BLaER1 treated with 17β-estradiol and CSF1 and Interleukin-3, amounts not matched to agents 10 nM and 100 nM (cell line): ENCODE data around the gene DDR2.

ENCODE experiments used
- H3K27ac ChIP-seq, 11 experiments: shearing (Covaris generic); formaldehyde crosslinking; 2 replicates each; pipeline ENCODE4 v1.8.1; 2022
- H3K27me3 ChIP-seq, 11 experiments: shearing (Covaris generic); formaldehyde crosslinking; 2 replicates each; pipeline ENCODE4 v1.8.1; 2022
- H3K36me3 ChIP-seq, 11 experiments: shearing (Covaris generic); formaldehyde crosslinking; 2 replicates each; pipeline ENCODE4 v1.8.1; 2022
- H3K4me1 ChIP-seq, 10 experiments: shearing (Covaris generic); formaldehyde crosslinking; 2 replicates each; pipeline ENCODE4 v1.8.1; 2022
- H3K4me2 ChIP-seq, 11 experiments: shearing (Covaris generic); formaldehyde crosslinking; 2 replicates each; pipeline ENCODE4 v1.8.1; 2022
- H3K4me3 ChIP-seq, 10 experiments: shearing (Covaris generic); formaldehyde crosslinking; 2 replicates each; pipeline ENCODE4 v1.8.1; 2022
- H3K9ac ChIP-seq, 11 experiments: shearing (Covaris generic); formaldehyde crosslinking; 2 replicates each; pipeline ENCODE4 v1.8.1; 2022
- H3K9me3 ChIP-seq, 11 experiments: shearing (Covaris generic); formaldehyde crosslinking; replicated peaks in 1 of 11; 2 replicates each; pipeline ENCODE4 v1.8.1; 2022
- H4K20me1 ChIP-seq, 11 experiments: shearing (Covaris generic); formaldehyde crosslinking; 2 replicates each; pipeline ENCODE4 v1.8.1; 2022
- Cebpa-rat ChIP-seq, 11 experiments: shearing (Covaris generic); IDR thresholded peaks; 2 replicates each; pipeline ENCODE4 v1.8.1; 2022

The DDR2 gene

GRCh38 chr1:162641114-162641513 is 8.8 kb downstream of the DDR2 start:
- no peaks in the 10 kb centered on the region for H4K20me1 ChIP-seq
- H3K4me1 ChIP-seq: no peaks in the 10 kb centered on the region
- no peak overlapping the region for H3K4me3 ChIP-seq
- H3K27ac ChIP-seq: no peak overlapping the region
- no peak for TF ChIP-seq Cebpa-rat (IDR thresholded peaks at IDR 0.05)
- no peaks in the 10 kb centered on the region for H3K27me3 ChIP-seq
- no peaks in the 10 kb centered on the region for H3K36me3 ChIP-seq
- no peak overlapping the region for H3K9ac ChIP-seq
- no peaks in the 10 kb centered on the region for H3K9me3 ChIP-seq
- H3K4me2 ChIP-seq: no peak overlapping the region

- Histone ChIP-seq H3K4me3 (no peak overlapping the region), H3K9ac (no peak overlapping the region), H3K9me3 (no peaks in the 10 kb centered on the region), H3K36me3 (no peaks in the 10 kb centered on the region), H3K4me1 (no peaks in the 10 kb centered on the region), H3K4me2 (no peak overlapping the region), H3K27me3 (no peaks in the 10 kb centered on the region), H3K27ac (no peak overlapping the region), H4K20me1 (no peaks in the 10 kb centered on the region)
- no peak for TF ChIP-seq Cebpa-rat (IDR thresholded peaks at IDR 0.05)
These were observed 12.7 kb downstream of the DDR2 start for GRCh38 chr1:162644986-162645314.

GRCh38 chr1:162645666-162646065 is 13.4 kb downstream of the DDR2 start:
- no peak overlapping the region for H3K27ac ChIP-seq
- no peak overlapping the region for H3K4me2 ChIP-seq
- no peaks in the 10 kb centered on the region for H3K4me1 ChIP-seq
- H3K4me3 ChIP-seq: no peak overlapping the region
- H3K27me3 ChIP-seq: no peaks in the 10 kb centered on the region
- TF ChIP-seq Cebpa-rat (IDR thresholded peaks at IDR 0.05): no peak
- no peak overlapping the region for H3K9ac ChIP-seq
- H4K20me1 ChIP-seq: no peaks in the 10 kb centered on the region
- H3K9me3 ChIP-seq: no peaks in the 10 kb centered on the region
- no peaks in the 10 kb centered on the region for H3K36me3 ChIP-seq

- TF ChIP-seq Cebpa-rat (IDR thresholded peaks at IDR 0.05): no peak
These were observed 17.3 kb downstream of the DDR2 start for GRCh38 chr1:162649583-162649982.

GRCh38 chr1:162654915-162655620 is 22.8 kb downstream of the DDR2 start:
- H3K4me3 ChIP-seq: no peak overlapping the region
- no peaks in the 10 kb centered on the region for H3K27me3 ChIP-seq
- H3K36me3 ChIP-seq: no peaks in the 10 kb centered on the region
- H3K9ac ChIP-seq: no peak overlapping the region
- H3K9me3 ChIP-seq: no peaks in the 10 kb centered on the region
- no peak overlapping the region for H3K4me2 ChIP-seq
- no peaks in the 10 kb centered on the region for H4K20me1 ChIP-seq
- no peak for TF ChIP-seq Cebpa-rat (IDR thresholded peaks at IDR 0.05)
- H3K27ac ChIP-seq: no peak overlapping the region
- peaks cover 0 to 6% (median 0%) of the 10 kb centered on the region in 10 experiments; a peak in 3 of 20 replicates for H3K4me1 ChIP-seq

More at GRCh38 chr1:162649583-162649982, 17.3 kb downstream of the DDR2 start:
- H3K4me2 ChIP-seq: no peak overlapping the region
- H3K36me3 ChIP-seq: no peaks in the 10 kb centered on the region
- no peaks in the 10 kb centered on the region for H3K4me1 ChIP-seq
- no peaks in the 10 kb centered on the region for H3K9me3 ChIP-seq
- H4K20me1 ChIP-seq: no peaks in the 10 kb centered on the region
- no peak overlapping the region for H3K27ac ChIP-seq
- no peaks in the 10 kb centered on the region for H3K27me3 ChIP-seq
- no peak overlapping the region for H3K9ac ChIP-seq
- no peak overlapping the region for H3K4me3 ChIP-seq

GRCh38 chr1:162656266-162656665 is 24.0 kb downstream of the DDR2 start:
- Histone ChIP-seq H4K20me1 (no peaks in the 10 kb centered on the region), H3K4me3 (no peak overlapping the region), H3K27me3 (no peaks in the 10 kb centered on the region), H3K4me1 (peaks cover 0 to 6% (median 0%) of the 10 kb centered on the region in 10 experiments; a peak in 3 of 20 replicates), H3K4me2 (peak overlapping the region in 1 of 11 experiments; percentile 10; a peak in 1 of 22 replicates), H3K9ac (no peak overlapping the region), H3K36me3 (no peaks in the 10 kb centered on the region), H3K9me3 (no peaks in the 10 kb centered on the region), H3K27ac (no peak overlapping the region)
- TF ChIP-seq Cebpa-rat (IDR thresholded peaks at IDR 0.05): no peak

- H3K36me3 ChIP-seq: no peaks in the 10 kb centered on the region
- no peak for TF ChIP-seq Cebpa-rat (IDR thresholded peaks at IDR 0.05)
- no peaks in the 10 kb centered on the region for H4K20me1 ChIP-seq
- no peak overlapping the region for H3K27ac ChIP-seq
- H3K9me3 ChIP-seq: no peaks in the 10 kb centered on the region
- no peaks in the 10 kb centered on the region for H3K27me3 ChIP-seq
- no peak overlapping the region for H3K4me2 ChIP-seq
- H3K9ac ChIP-seq: no peak overlapping the region
- H3K4me3 ChIP-seq: no peak overlapping the region
- H3K4me1 ChIP-seq: peaks cover 0 to 6% (median 0%) of the 10 kb centered on the region in 10 experiments; a peak in 3 of 20 replicates
These were observed 28.3 kb downstream of the DDR2 start for GRCh38 chr1:162660574-162660973.

- Histone ChIP-seq H3K4me1 (peaks cover 0 to 2% (median 0%) of the 10 kb centered on the region in 10 experiments; a peak in 3 of 20 replicates), H3K36me3 (no peaks in the 10 kb centered on the region), H3K4me2 (no peak overlapping the region), H4K20me1 (no peaks in the 10 kb centered on the region), H3K27me3 (no peaks in the 10 kb centered on the region), H3K9ac (no peak overlapping the region), H3K9me3 (no peaks in the 10 kb centered on the region), H3K4me3 (no peak overlapping the region), H3K27ac (no peak overlapping the region)
- TF ChIP-seq Cebpa-rat (IDR thresholded peaks at IDR 0.05): no peak
These were observed 29.1 kb downstream of the DDR2 start for GRCh38 chr1:162661336-162661735.

- no peaks in the 10 kb centered on the region for H3K4me1 ChIP-seq
- H3K9ac ChIP-seq: no peak overlapping the region
- no peak overlapping the region for H3K27ac ChIP-seq
- no peaks in the 10 kb centered on the region for H3K36me3 ChIP-seq
- H3K27me3 ChIP-seq: no peaks in the 10 kb centered on the region
- H4K20me1 ChIP-seq: no peaks in the 10 kb centered on the region
- no peaks in the 10 kb centered on the region for H3K9me3 ChIP-seq
- H3K4me2 ChIP-seq: no peak overlapping the region
- no peak overlapping the region for H3K4me3 ChIP-seq
- TF ChIP-seq Cebpa-rat (IDR thresholded peaks at IDR 0.05): no peak
These were observed 29.7 kb downstream of the DDR2 start for GRCh38 chr1:162662013-162662412.

- no peak overlapping the region for H3K4me2 ChIP-seq
- H3K4me3 ChIP-seq: no peak overlapping the region
- H3K9me3 ChIP-seq: no peaks in the 10 kb centered on the region
- H3K27me3 ChIP-seq: no peaks in the 10 kb centered on the region
- H3K9ac ChIP-seq: no peak overlapping the region
- H3K4me1 ChIP-seq: no peaks in the 10 kb centered on the region
- H3K36me3 ChIP-seq: no peaks in the 10 kb centered on the region
- no peak overlapping the region for H3K27ac ChIP-seq
- no peak for TF ChIP-seq Cebpa-rat (IDR thresholded peaks at IDR 0.05)
- H4K20me1 ChIP-seq: no peaks in the 10 kb centered on the region
These were observed 30.8 kb downstream of the DDR2 start for GRCh38 chr1:162663086-162663485.
